Astrocyte (in vitro differentiated cells and primary cell): ENCODE measurements around the gene ARAP2. TPM values are rescaled to one million over a fixed set of nuclear protein-coding genes. Genes with fewer than 3 reads are reported as not detected.

Source experiments
- DNase-seq: peaks from one replicate; pipeline ENCODE4 v3.0.0-alpha.2; 2010; ENCODE audit warnings: low read depth
- FAIRE-seq: peaks from 2 replicates; lab custom pipeline; 2011; peaks lifted over from hg19 to GRCh38; lab: Jason Lieb, UNC
- H2AFZ ChIP-seq: 2 replicates; pipeline ENCODE4 v1.6.0; 2012; ENCODE audit warnings: low read depth, low read length, inconsistent platforms
- H3K27ac ChIP-seq: 2 replicates; pipeline ENCODE4 v1.5.1; 2011; ENCODE audit warnings: low read depth, low read length, inconsistent platforms
- H3K27me3 ChIP-seq: 2 replicates; pipeline ENCODE4 v1.6.0; 2011; ENCODE audit warnings: low read length, inconsistent platforms; ENCODE audit not compliant: insufficient read depth
- H3K36me3 ChIP-seq: 2 replicates; pipeline ENCODE4 v1.5.1; 2011; ENCODE audit warnings: low read length, inconsistent platforms; ENCODE audit not compliant: insufficient read depth
- H3K4me1 ChIP-seq: 2 replicates; pipeline ENCODE4 v1.5.1; 2011; ENCODE audit warnings: low read length, inconsistent platforms; ENCODE audit not compliant: insufficient read depth
- H3K4me2 ChIP-seq: 2 replicates; pipeline ENCODE4 v1.6.0; 2012; ENCODE audit warnings: low read length, inconsistent platforms
- H3K4me3 ChIP-seq: 2 replicates; pipeline ENCODE4 v1.5.1; 2011; ENCODE audit warnings: low read depth, mild to moderate bottlenecking, low read length, inconsistent platforms; ENCODE audit not compliant: insufficient read depth
- H3K79me2 ChIP-seq: 2 replicates; pipeline ENCODE4 v1.6.0; 2012; ENCODE audit warnings: mild to moderate bottlenecking, low read length, inconsistent platforms; ENCODE audit not compliant: insufficient read depth
- H3K9ac ChIP-seq: 2 replicates; pipeline ENCODE4 v1.6.0; 2012; ENCODE audit warnings: mild to moderate bottlenecking, low read length, inconsistent platforms
- H3K9me3 ChIP-seq: 2 replicates; pipeline ENCODE4 v1.5.1; 2012; ENCODE audit warnings: low read depth, mild to moderate bottlenecking, low read length, inconsistent platforms; ENCODE audit not compliant: insufficient read depth
- H4K20me1 ChIP-seq: 2 replicates; pipeline ENCODE4 v1.6.0; 2012; ENCODE audit warnings: low read length, inconsistent platforms; ENCODE audit not compliant: insufficient read depth
- H3K27ac Mint-ChIP-seq: one replicate; pipeline ENCODE4 v1.8.0; 2021; ENCODE audit warnings: mild to moderate bottlenecking, mixed read lengths; ENCODE audit not compliant: unreplicated experiment
- H3K27me3 Mint-ChIP-seq: one replicate; pipeline ENCODE4 v1.8.0; 2021; ENCODE audit warnings: low read depth, mixed read lengths; ENCODE audit not compliant: unreplicated experiment
- H3K36me3 Mint-ChIP-seq: one replicate; pipeline ENCODE4 v1.8.0; 2021; ENCODE audit warnings: low read depth, mixed read lengths; ENCODE audit not compliant: unreplicated experiment
- H3K4me1 Mint-ChIP-seq: one replicate; pipeline ENCODE4 v1.8.0; 2021; ENCODE audit warnings: low read depth, mixed read lengths; ENCODE audit not compliant: unreplicated experiment
- H3K4me3 Mint-ChIP-seq: one replicate; pipeline ENCODE4 v1.8.0; 2021; ENCODE audit warnings: mild to moderate bottlenecking, moderate library complexity, mixed read lengths; ENCODE audit not compliant: unreplicated experiment
- H3K9me3 Mint-ChIP-seq: one replicate; pipeline ENCODE4 v1.8.0; 2021; ENCODE audit warnings: mild to moderate bottlenecking, mixed read lengths; ENCODE audit not compliant: unreplicated experiment
- CTCF ChIP-seq: IDR thresholded peaks from 2 replicates; pipeline ENCODE4 v1.5.1; 2011; ENCODE audit warnings: low read depth, mild to moderate bottlenecking, inconsistent platforms, low read length, moderate library complexity; ENCODE audit not compliant: insufficient read depth
- EZH2 ChIP-seq: IDR thresholded peaks from 2 replicates; pipeline ENCODE4 v1.6.1; 2012; ENCODE audit warnings: mild to moderate bottlenecking, low read length, inconsistent platforms; ENCODE audit not compliant: insufficient read depth
- total RNA-seq: library from RNA; stranded (reverse); gene quantifications from 2 replicates; pipeline ENCODE4 v1.2.1, GENCODE V29; 2021

The ARAP2 gene
- total RNA-seq, 1 donor from 2014 or later: 9.6 TPM

GRCh38 chr4:36042122-36042970 is 202.0 kb downstream of the ARAP2 start:
- Mint-ChIP-seq H3K27me3 (no peaks in the 10 kb centered on the region), H3K4me1 (no peaks in the 10 kb centered on the region), H3K9me3 (peaks cover 3% of the 10 kb centered on the region), H3K36me3 (no peaks in the 10 kb centered on the region), H3K4me3 (no peak overlapping the region), H3K27ac (no peak overlapping the region)
- no peak overlapping the region for H3K27ac ChIP-seq
- H3K9ac ChIP-seq: no peak overlapping the region
- no peak overlapping the region for H2AFZ ChIP-seq
- H4K20me1 ChIP-seq: no peaks in the 10 kb centered on the region
- no peaks in the 10 kb centered on the region for H3K9me3 ChIP-seq
- H3K4me2 ChIP-seq: no peak overlapping the region
- no peaks in the 10 kb centered on the region for H3K36me3 ChIP-seq
- H3K4me3 ChIP-seq: no peak overlapping the region
- no peaks in the 10 kb centered on the region for H3K79me2 ChIP-seq
- H3K27me3 ChIP-seq: no peaks in the 10 kb centered on the region
- no peak for TF ChIP-seq EZH2
- H3K4me1 ChIP-seq: no peaks in the 10 kb centered on the region
- FAIRE-seq (no peak), DNase-seq (no peak)

GRCh38 chr4:36041340-36041739 is 203.0 kb downstream of the ARAP2 start:
- Histone ChIP-seq H3K79me2 (no peaks in the 10 kb centered on the region), H3K4me3 (no peak overlapping the region), H3K4me1 (no peaks in the 10 kb centered on the region), H3K9me3 (no peaks in the 10 kb centered on the region), H2AFZ (no peak overlapping the region), H3K27me3 (no peaks in the 10 kb centered on the region), H3K36me3 (no peaks in the 10 kb centered on the region), H3K4me2 (no peak overlapping the region), H3K27ac (no peak overlapping the region), H3K9ac (no peak overlapping the region), H4K20me1 (no peaks in the 10 kb centered on the region)
- Mint-ChIP-seq H3K9me3 (peaks cover 3% of the 10 kb centered on the region), H3K4me3 (no peak overlapping the region), H3K27me3 (no peaks in the 10 kb centered on the region), H3K4me1 (no peaks in the 10 kb centered on the region), H3K27ac (no peak overlapping the region), H3K36me3 (no peaks in the 10 kb centered on the region)
- FAIRE-seq (no peak), DNase-seq (no peak)
- no peak for TF ChIP-seq CTCF
- TF ChIP-seq EZH2: no peak

GRCh38 chr4:36039026-36039425 is 205.3 kb downstream of the ARAP2 start:
- no peak overlapping the region for H3K27ac Mint-ChIP-seq
- no peak overlapping the region for H2AFZ ChIP-seq

More at GRCh38 chr4:36039026-36039425, 205.3 kb downstream of the ARAP2 start:
- Histone ChIP-seq H3K4me2 (no peak overlapping the region), H3K27ac (no peak overlapping the region), H3K27me3 (no peaks in the 10 kb centered on the region), H3K36me3 (no peaks in the 10 kb centered on the region), H3K9me3 (no peaks in the 10 kb centered on the region), H3K79me2 (no peaks in the 10 kb centered on the region), H3K4me3 (no peak overlapping the region), H3K4me1 (no peaks in the 10 kb centered on the region), H3K9ac (no peak overlapping the region), H4K20me1 (no peaks in the 10 kb centered on the region)
- TF ChIP-seq CTCF: no peak
- no peak for TF ChIP-seq EZH2
- Mint-ChIP-seq H3K4me1 (no peaks in the 10 kb centered on the region), H3K9me3 (peaks cover 3% of the 10 kb centered on the region), H3K36me3 (no peaks in the 10 kb centered on the region), H3K4me3 (no peak overlapping the region), H3K27me3 (no peaks in the 10 kb centered on the region)
- no peak for FAIRE-seq
- no peak for DNase-seq
